Uterus (tissue), 4 donors: ENCODE measurements around the gene EPS15. TPM values are rescaled to one million over a fixed set of nuclear protein-coding genes. Genes with fewer than 3 reads are reported as not detected.
"Not testable (repeated sequence)": the region's sequence is repeated elsewhere in the genome, so short reads cannot be mapped to it uniquely, and the experiment has no call there.

Experiments used
- DNase-seq, 2 donors: peaks; one replicate each; pipeline ENCODE4 v3.0.0-alpha.2; 2019 to 2020
- H3K27ac ChIP-seq, 2 donors: fragments of 200-600 bp; sonication (generic); 1 replicate in 1 of 2; 2 replicates in 1 of 2; pipeline ENCODE4 v1.5.1; 2016 to 2018
- H3K27me3 ChIP-seq, 2 donors: fragments of 200-600 bp; sonication (generic); one replicate each; pipeline ENCODE4 v1.5.1; 2018 to 2019; ENCODE audit warnings: control low read depth in 1 of 2
- H3K36me3 ChIP-seq, 2 donors: fragments of 200-600 bp; sonication (generic); one replicate each; pipeline ENCODE4 v1.5.1; 2019; ENCODE audit warnings: control low read depth in 1 of 2
- H3K4me1 ChIP-seq, 2 donors: fragments of 200-600 bp; sonication (generic); one replicate each; pipeline ENCODE4 v1.5.1; 2018 to 2019; ENCODE audit warnings: control low read depth in 1 of 2
- H3K4me3 ChIP-seq, 2 donors: fragments of 200-600 bp; sonication (generic); 1 replicate in 1 of 2; 2 replicates in 1 of 2; pipeline ENCODE4 v1.5.1; 2018 to 2019; ENCODE audit warnings: mild to moderate bottlenecking in 1 of 2
- H3K9me3 ChIP-seq, 2 donors: fragments of 200-600 bp; sonication (generic); one replicate each; pipeline ENCODE4 v1.5.1; 2019; ENCODE audit warnings: control low read depth in 1 of 2
- CTCF ChIP-seq, 4 experiments: fragments of 200-600 bp in 2 of 4; fragments of 450-650 bp in 2 of 4; sonication (generic) in 2 of 4; IDR thresholded peaks; one replicate each; pipeline ENCODE4 v1.5.1; 2016 to 2019; ENCODE audit warnings: antibody characterized with exemption in 4 of 4, mild to moderate bottlenecking in 2 of 4, moderate library complexity in 1 of 4
- POLR2A ChIP-seq, 2 donors: fragments of 450-650 bp; IDR thresholded peaks; one replicate each; pipeline ENCODE4 v1.6.1; 2016; ENCODE audit warnings: antibody characterized with exemption in 2 of 2, mild to moderate bottlenecking in 1 of 2, moderate library complexity in 1 of 2
- intact Hi-C: fragments of 100-400 bp; cut with DNase I; formaldehyde crosslinking; loops from one replicate; pipeline ENCODE4 v1.15.1; 2023; ENCODE audit warnings: low total_unique reads
- total RNA-seq, 4 donors: library from RNA; depleted of rRNA in 3 of 4; stranded (reverse); fragments of >200 nt in 3 of 4; gene quantifications; one replicate each; pipeline versions ENCODE4 v1.1.0 to v1.2.4, GENCODE V29; 2014 to 2023
- donor health status: DM: yes; HTN: yes; CAD: no.

The EPS15 gene
- total RNA-seq, 4 donors from 2014 or later, result 30.7 to 133 (median 81.1) TPM

GRCh38 chr1:51328279-51328678 lies 190.8 kb downstream of the EPS15 start:
- Histone ChIP-seq H3K4me3 (no peak overlapping the region), H3K9me3 (no peaks in the 10 kb centered on the region), H3K27ac (no peak overlapping the region), H3K27me3 (no peaks in the 10 kb centered on the region), H3K4me1 (peaks cover 0 to 3% of the 10 kb centered on the region in 2 donors), H3K36me3 (no peaks in the 10 kb centered on the region)
- no peak for DNase-seq
- no peak for TF ChIP-seq POLR2A (IDR thresholded peaks at IDR 0.05)
- TF ChIP-seq CTCF (IDR thresholded peaks at IDR 0.05), result no peak
- intact Hi-C loops, result no loop called here

GRCh38 chr1:51327386-51327785 lies 191.7 kb downstream of the EPS15 start:
- no peak for TF ChIP-seq CTCF (IDR thresholded peaks at IDR 0.05)
- TF ChIP-seq POLR2A (IDR thresholded peaks at IDR 0.05), result no peak
- no peaks in the 10 kb centered on the region for H3K9me3 ChIP-seq
- DNase-seq, result no peak
- H3K36me3 ChIP-seq, result no peaks in the 10 kb centered on the region
- no peak overlapping the region for H3K27ac ChIP-seq
- peaks cover 0 to 3% of the 10 kb centered on the region in 2 donors for H3K4me1 ChIP-seq
- intact Hi-C loops, result no loop called here
- no peak overlapping the region for H3K4me3 ChIP-seq
- no peaks in the 10 kb centered on the region for H3K27me3 ChIP-seq

- no peaks in the 10 kb centered on the region for H3K27me3 ChIP-seq
- no peak overlapping the region for H3K27ac ChIP-seq
- no peak for DNase-seq
- intact Hi-C loops, result no loop called here
- no peaks in the 10 kb centered on the region for H3K9me3 ChIP-seq
- TF ChIP-seq CTCF (IDR thresholded peaks at IDR 0.05), result no peak
- no peak for TF ChIP-seq POLR2A (IDR thresholded peaks at IDR 0.05)
- H3K36me3 ChIP-seq, result no peaks in the 10 kb centered on the region
- H3K4me1 ChIP-seq, result peaks cover 0 to 3% of the 10 kb centered on the region in 2 donors
- no peak overlapping the region for H3K4me3 ChIP-seq
Measured at GRCh38 chr1:51326839-51327238, 192.2 kb downstream of the EPS15 start.

GRCh38 chr1:51325878-51326755 lies 192.9 kb downstream of the EPS15 start:
- no peak for DNase-seq
- Histone ChIP-seq H3K36me3 (no peaks in the 10 kb centered on the region), H3K9me3 (no peaks in the 10 kb centered on the region), H3K4me1 (peaks cover 0 to 3% of the 10 kb centered on the region in 2 donors), H3K27ac (no peak overlapping the region), H3K27me3 (no peaks in the 10 kb centered on the region), H3K4me3 (no peak overlapping the region)
- no peak for TF ChIP-seq POLR2A (IDR thresholded peaks at IDR 0.05)
- no peak for TF ChIP-seq CTCF (IDR thresholded peaks at IDR 0.05)
- intact Hi-C loops, result no loop called here

GRCh38 chr1:51325391-51325790 lies 193.7 kb downstream of the EPS15 start:
- Histone ChIP-seq H3K27me3 (no peaks in the 10 kb centered on the region), H3K36me3 (no peaks in the 10 kb centered on the region), H3K4me3 (no peak overlapping the region), H3K9me3 (no peaks in the 10 kb centered on the region), H3K27ac (no peak overlapping the region), H3K4me1 (no peaks in the 10 kb centered on the region)
- no peak for TF ChIP-seq POLR2A (IDR thresholded peaks at IDR 0.05)
- no peak for TF ChIP-seq CTCF (IDR thresholded peaks at IDR 0.05)
- no peak for DNase-seq
- intact Hi-C loops, result no loop called here

- H3K27ac ChIP-seq, intact Hi-C loops, H3K4me1 ChIP-seq, H3K27me3 ChIP-seq, H3K9me3 ChIP-seq, H3K4me3 ChIP-seq, H3K36me3 ChIP-seq, DNase-seq: not testable (repeated sequence)
Measured at GRCh38 chr1:51325011-51325385, 194.1 kb downstream of the EPS15 start.
